ENCODE measurements around the gene EN1.

EN1 gene

DNA sequence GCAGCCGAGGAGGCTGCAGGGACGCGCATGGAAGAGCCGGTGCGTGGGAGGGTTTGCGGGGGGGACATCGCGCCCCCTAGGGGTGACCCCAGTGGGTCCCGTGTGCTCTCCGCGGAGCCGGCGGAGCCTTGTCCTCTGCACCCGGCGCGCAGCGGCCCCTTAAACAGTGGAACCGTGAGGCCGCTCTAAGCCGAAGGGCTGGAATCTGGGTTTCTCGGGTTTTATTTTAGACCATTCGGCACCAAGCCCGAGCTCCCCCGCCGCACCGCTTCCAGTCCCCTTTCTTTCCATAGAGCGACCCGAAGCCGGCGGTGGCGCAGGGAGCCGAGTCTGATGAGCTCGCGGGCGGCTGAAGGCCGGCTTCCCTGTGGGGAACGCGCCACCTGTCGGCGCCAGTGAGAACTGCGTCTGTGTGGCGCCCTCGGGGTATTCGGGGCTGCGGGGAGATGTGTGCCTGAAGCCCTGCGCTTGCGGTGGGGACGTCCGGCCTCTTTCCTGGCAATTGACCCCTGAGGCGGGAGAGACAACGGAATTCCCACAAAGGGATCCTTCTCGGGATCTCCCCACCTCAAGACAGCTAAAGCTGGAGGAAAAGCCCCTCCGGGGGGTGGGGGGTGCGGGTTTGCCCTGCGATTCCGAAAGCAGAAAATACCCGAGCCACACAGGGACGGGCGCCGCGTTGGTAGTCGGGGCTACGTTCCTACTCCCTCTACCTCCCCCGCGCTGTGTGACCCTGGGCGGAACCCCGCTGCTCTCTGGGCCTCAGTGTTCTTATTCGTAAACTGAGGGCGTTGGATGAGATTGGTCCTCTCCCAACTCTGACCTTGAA is 8.2 kb upstream of the EN1 start:
- no peak for DNase-seq

DNA sequence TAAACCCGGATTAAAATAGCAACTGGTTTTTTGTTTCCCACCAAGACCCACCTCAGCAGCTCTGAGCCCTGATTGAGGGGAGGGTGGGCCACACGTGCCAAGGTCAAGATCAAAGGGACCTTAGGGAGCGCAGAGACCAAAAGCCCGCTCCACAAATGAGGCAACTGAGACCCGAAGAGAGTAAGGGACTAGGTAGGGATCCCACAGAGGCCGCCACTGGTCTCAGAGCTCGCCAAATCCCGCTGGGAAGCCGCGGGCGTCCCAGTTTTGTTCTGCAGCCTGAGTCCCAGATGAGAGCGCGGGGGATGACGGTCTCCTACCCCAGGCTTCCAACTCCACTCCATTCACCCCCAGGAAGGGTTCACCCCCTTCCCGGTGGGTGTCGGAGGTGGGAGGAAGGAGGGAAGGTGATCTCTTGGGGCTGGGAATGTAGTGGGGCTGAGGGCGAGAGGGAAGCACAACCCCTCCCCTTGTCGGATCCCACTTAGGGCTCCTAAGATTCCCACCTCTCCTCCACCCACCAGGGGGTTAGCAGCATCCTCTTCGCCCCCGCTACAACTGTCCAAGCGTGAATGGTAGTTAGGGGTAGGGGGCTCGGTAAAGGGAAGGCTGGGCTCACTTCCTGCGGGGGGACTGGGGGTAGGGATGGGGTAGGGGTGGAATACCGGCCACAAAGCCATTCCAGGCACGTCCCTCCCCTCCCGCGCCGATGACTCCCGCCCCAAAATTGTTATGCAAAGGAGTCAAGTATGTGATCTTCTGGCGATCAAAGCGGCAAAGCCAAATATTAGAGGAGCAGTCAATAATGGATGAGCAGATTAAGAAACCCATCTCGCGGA is 7.3 kb upstream of the EN1 start:
- DNase-seq = no peak

DNA sequence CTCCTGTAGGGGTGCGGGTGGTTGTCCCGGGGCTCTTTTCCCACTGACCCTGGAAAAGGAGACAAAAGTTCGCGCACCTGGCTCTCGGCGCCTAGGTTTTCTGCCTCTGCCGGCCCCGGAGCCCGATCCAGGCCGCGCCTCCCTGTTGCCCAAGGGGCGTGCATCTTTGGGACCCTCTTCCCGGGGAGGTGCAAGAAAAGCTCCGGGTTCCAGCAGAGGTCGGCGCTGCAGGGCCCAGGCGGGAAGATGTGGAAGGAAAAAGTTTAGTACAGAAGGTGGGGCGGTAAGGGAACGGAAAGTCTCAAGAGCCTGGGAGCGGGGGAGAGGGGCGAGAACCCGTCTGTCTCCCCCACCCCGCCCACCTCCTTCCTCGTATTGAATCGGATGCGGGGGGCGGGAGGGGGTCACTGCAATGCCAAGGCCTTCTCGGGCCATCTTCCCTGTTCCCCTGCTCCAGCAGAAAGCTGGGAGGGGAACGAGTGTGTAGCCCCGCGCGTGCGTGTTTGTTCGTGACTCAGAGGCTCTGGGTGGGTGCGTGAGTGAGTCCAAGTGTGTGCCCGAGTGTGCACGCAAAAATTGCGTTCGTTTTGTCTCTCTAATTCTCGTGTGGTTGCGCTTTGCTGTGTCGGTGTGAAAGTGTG is 6.3 kb upstream of the EN1 start:
- DNase-seq = no peak

DNA sequence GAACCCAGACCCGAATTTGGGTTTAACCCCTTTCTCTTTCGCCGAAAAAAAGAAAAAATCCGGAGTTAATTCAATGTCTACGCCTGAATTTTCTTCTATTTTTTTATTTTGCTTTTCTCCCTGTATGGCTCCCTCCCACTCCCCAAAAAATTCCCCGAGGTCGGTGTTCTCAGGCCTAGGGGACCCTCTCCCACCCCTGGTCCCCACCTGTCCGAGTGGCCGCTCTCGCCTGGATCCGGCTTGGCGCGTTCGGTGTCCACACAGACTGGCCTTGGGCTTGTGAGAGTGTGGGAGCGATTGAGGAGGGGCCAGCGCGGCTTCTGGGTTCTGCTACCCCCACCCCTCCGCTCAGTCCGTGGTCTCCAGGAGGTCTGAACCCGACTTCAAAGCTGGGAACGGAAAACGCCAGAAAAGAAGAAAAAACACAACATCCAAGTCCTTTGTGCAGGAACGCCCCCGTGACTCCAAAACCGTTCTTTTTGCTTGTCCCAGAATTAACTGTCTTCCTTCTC is 5.7 kb upstream of the EN1 start:
- DNase-seq = no peak

DNA sequence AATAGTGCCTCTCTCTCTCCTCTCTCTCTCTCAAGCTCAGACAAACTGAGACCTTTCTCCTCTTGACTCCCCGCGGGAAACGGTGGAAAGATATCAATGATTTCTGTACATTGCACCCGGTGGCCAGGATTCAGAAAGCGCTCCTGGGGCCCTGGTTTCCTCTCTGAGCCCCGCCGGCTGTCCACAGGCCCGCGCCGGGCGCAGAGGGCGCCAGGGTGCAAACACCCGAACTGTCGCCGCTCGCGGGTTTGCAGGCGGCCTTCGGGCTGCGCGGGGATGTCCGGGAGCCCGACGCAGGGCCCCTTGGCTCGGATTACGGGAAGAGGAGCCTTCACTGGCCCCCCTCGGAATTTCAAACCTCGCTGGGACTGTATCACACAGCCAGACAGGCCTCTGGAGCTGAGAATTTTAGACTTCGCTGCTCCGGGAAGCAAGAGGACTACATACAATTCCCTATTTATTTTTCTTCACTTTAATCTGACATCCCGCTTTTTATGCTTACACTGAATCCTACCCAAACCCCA is 5.2 kb upstream of the EN1 start:
- no peak for DNase-seq

DNA sequence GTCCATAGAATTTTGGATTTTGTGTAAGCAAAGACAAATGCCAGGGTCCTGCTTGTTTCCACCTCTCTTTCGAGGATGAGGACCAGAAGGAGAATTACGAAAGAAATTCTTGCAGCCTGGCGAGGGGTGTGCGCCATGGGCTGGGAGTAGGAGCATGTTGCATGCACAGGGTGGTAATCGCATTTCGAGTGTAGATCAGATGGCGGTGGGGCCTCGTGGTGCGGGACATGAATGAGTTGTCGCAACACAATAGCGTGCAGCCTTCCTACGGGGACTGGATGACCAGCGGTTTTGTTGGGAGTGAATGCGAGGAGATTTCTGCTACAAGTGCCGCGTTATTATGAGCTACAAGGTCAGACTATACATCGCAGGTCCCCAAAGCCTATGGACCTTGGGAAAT is 4.2 kb upstream of the EN1 start:
- DNase-seq = no peak

DNA sequence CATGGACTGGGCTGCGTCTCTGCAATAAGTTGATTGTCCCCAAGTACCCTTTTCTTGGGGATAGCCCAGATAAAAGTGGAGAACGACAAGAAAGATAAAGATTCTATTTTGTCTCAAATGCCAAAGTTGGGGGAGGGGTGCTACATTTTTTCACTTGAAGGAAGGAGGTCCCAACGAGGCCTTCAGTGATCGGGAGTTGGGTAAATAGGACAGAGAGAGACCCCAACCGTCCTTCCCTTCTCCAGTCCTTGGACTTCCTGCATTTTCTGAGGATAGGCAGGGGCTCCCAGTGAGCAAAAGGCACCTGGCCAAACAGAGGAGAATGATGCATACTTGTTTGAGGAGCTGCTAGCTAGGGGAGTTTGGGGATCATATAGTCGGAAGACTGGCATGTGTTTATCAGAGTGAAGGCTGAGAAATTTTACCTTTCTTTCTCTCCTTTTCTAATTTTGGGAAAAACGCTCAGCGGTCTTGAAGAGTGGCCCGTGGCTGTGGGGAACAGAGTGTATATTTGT is 3.5 kb upstream of the EN1 start:
- DNase-seq = no peak

DNA sequence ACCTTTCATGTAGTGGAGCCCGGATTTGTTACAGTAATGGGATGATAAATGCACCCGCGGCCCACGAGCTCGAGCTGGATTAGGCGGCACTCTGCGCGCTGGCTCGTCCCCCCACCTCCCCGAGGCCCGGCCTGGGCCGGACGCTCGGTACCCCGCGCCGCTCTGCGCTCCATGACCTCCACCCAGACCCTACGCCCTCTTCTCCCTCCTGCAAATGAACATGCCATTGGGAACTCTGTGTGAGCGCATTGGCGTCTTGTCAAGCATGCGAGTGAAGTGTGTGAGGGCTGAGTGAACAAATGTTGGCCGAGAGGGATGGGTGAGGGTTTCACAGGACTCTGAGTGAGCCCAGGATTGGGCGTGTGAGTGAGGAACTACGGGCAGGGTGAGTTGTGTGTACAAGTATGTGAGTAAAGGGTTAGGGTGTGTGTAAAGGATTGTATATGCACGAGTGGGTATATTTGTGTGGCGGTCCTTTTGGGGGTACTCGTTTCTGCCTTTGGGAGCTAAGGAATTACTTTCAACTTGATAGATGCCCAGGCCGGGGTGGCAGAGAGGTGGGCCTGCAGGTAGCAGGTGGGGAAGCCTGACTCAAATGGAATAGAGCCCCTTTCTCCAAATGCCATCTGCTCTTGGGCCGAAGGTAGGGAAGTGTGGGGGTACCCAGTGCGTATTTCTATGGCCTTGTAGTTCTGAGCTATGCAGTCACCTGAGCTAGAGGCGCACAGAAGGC is 2.9 kb upstream of the EN1 start:
- DNase-seq = no peak

DNA sequence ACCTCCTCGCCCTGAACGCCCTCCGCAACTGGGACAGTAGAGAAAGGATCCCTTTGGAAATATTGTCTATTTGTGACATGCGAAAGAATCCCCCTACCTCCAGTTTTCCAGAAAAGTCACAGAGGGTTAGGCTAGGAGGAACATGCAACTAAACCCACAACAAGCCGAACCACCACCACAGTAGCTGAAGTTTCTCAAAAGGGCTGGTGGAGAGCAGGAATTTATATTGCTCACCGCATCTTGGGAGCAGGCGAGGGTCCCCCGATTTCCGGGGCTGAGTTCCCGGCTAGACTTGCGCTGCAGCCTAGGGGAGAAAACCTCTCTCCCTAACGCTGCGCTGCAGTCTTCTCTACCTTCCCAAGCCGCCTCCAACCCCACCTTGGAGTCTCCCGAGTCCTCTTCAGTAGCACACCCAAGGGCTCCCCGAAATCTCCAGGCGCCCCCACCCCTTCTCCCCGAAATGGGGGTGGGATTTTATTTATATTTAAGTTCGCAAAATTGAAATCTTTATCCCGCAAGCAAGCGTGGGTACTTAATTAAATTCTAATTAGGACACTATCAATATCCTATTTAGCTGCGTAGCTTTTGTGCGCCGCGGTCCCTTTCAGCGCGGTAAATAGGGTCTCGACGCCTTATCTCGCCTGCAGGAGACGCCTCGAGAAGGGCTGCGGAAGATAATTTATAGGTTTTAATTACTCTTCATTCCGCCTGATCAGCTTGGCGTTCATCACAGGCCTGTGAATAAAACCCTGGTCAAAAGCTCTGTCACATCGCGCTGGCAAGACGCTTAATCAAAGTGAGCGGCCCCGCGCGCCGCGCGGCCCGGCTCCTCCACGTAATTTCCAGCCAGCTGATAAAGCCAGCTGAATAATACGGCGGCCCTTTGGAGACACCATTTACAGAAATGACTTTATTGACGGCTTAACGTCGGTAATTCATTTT is 2.0 kb upstream of the EN1 start:
- DNase-seq = no peak

DNA sequence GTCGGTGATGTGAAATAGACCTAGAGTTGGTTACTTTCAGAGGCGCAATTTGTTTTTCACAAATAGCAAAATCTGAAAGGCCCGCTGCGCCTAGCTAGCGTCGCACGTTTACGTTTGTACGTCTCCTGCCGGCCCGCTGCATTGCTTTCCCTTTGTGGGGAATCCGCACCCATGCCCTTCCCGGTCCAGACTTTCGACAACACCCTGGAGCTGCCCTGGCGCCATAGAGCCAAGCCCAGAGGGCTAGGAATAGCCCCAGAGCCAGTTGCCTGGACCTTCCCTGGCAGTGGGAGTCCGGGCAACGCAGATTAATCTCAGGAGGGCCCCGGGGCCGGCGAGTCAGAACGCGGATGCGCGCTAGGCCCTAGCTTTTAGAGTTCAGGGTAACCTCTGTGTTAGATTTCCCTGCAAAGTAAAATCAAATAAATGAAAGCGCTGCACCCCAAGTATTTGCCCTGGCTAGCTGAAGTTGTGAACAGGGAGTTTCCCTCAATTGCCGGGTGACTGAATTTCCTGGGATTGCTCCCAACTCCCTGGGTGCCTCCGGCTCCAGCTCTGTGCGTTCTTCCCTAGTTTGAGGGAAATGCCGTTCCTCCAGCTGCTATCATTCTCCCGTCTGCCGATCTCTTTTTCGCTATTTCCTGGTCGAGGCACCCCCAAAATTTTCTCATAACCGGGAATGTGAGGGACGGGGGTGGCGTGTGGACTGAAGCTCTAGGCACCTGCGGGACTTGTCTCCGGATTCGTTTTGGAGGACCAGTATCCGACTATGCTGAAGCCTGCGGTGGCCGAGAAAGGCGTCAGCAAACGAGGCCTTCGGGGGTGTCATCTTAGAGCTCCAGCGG is 1.2 kb upstream of the EN1 start:
- DNase-seq = no peak

DNA sequence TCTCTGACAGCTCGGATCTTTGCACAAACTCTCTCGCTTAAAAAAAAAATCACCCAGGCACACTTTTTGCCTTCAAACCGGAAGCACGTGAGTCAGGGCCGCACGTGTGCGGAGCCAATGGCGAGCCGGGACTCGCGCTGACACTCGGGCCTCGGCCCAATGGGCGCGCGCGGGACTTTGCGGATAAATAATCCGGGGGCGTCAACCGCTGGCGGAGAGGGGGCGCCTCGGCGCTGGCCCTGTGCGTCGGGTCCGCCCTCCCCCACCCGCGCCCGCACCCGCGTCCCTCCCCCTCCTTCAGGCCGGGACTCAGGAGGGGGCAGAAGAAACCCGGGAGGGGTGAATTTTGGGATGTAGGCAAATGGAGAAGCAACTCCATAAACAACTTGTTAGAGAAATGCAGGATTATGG is 319 bp upstream of the EN1 start:
- DNase-seq = no peak

DNA sequence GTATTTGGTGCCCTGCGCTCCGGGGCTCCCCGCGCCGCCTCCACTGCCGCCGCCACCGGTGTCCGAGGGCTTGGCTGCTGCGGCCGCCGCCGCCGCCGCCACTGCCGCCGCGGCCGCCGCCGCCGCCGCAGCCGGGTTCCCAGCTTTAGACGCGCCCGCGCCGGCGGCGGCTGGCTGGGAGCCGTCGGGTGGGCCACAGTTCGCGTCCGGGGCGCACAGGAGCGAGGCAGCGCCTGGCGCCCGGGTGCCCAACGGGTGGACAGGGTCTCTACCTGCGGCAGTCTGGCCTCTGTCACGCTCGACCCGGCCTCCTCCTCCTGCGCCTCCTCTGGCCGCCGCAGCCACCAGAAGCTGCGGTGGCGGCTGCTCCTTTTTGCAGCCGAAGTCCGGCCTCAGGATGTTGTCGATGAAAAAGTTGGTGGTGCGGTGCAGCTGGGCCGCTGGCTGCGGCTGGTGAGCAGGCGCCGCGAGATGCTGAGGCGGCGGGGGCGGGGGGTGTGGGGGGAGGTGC is 951 bp downstream of the EN1 start:
- no peak for DNase-seq

DNA sequence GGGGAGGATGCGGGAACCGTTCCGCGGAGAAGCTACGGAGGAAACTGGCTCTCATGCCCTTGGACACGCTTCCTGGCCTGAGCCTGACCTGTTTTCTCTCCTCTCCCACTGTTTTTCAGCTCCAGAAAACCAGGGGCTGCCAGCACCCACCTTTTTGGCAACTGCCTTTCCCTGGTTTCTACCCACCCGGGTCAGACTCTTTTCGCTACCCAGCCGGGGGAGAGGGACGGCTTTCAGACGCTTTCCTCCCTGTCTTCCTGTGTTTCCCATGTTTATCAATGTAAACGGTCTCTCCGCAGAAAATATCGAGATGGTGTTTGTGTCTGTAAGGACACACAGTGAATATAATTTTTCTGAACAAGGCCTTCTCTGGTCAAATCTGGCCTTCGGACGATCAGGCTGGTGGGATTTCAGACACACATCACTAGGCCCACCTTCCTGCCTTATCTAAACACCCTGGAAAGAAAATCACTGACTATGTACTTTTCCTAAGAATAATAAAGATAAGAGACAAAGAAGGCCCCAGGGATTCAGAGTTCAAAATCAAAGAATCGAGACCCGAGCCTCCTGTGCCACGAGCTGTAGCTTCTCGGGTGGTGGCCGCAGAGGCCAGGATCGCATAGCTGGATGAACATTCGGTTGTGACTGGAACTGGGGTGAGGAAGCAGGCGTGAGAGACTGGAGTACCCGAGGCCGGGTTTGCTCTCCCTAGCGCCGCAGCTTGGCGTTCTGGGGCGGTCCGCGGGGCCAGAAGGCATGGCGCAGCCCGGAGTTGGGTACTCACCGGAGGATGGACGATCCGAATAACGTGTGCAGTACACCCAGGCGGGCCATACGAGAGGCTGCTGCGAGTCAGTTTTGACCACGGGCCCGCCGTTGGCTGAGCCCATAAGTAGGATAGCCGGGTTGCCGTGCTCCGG is 1.7 kb downstream of the EN1 start:
- DNase-seq = no peak

DNA sequence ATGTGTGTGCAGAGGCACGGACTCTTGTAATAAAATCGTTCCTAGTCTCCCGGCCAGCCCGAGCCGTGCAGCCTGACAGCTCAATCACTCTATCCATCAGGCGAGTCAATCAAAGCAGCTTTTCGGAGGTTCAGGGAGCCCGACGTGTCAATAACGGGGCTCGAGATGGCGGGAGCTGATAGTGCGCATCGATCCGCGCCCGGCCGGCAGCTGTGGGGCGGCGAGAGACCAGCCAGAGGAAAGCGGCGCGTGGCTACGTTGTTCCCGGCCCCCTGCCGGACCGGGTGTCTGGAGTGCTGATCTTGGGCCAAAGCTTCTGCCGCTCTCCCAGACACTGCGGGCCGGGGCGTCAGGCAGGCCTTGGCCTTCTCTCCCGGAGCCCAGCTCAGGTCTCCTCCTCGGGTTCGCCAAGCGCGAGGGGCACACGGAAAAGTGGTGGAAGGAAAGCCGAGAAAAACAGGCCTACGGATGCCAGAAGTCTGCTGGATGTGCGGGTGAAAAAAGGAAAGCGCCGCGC is 2.4 kb downstream of the EN1 start:
- no peak for DNase-seq

DNA sequence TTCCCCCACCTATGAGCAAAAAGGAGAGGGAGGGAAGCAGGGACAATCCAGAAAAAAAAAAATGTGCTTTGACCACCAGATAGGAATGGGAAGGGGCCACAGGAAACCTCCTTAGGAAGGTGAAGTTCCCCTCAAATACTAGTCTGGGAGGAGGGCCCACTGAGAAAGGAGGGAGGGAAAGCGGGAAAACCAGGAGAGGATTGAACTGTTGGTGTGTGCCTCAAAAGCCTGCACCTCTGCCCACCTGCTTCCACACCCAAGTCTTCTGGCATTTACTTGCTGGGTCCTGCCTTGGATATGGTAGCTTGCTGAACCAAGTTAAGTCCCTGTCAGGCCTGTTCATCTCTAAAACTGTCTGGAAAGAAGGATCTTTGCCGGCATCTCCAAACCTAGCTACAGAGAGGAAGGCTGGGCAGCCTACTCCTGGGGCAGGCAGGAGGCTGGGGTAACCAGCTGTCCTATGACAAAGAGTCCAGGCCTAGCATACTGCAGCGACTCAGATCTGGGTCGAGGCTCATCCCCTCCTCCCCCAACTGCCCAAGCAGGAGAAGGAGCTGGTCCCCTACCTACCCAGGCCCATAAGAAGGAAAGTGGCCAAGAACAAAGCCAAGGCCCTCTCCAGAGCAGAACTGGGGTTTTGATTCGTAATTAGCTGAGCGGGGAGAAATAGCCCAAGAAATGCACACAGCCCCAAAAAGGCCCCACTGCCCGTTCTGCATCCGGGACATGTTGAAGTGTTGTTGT is 3.0 kb downstream of the EN1 start:
- DNase-seq = no peak

DNA sequence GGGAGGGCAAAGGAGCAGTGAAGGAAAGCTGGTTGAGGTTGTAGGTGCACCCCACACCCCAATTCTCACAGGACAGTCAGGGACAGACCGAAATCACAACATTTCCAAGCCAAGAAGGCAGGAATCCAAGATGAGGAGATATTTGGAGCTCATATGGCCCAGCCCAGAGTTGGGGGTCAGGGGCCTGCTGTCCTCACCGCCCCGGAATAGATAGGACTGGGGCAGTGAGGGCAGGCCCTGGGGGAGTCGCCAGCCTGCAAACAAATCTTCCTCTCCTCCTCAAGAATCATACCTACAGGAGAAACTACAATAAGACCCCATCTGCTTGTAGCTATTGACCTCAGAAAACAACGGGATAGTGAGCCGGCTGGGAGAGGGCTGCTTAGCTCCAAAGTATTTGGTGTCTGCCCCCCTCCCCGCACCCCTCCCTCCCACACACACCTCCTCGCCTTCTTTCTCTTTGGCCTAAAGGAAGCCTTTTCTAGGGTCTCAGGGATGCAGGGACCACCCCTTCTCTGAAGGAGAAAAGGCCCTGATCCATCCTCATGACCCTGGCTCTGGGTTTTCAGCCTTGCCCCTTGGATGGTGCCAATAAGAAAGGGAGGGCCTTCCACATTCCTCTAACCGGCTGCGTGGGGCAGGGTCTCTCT is 3.8 kb downstream of the EN1 start:
- no peak for DNase-seq

Data from NCI-H446 treated with DMSO at 0.1 percent for 48 hours (cell line).